ENCODE data around the gene LETM1.

LETM1 gene
- total RNA-seq, result 53.5 to 61.0 (median 57.8) reads per million in 3 donors

- Histone ChIP-seq H3K27ac (ENCODE audit: insufficient read depth, low read length, poor library complexity, severe bottlenecking) (peak within 1 kb of the TSS; percentile 53), H3K36me3 (ENCODE audit: control insufficient read depth, insufficient read depth, low read length) (peaks cover 4% of the 10 kb centered on the region), H3K4me1 (ENCODE audit: control insufficient read depth, insufficient read depth, low read length, poor library complexity, severe bottlenecking) (peaks cover 17% of the 10 kb centered on the region), H3K9me3 (ENCODE audit: control insufficient read depth, low read length) (no peaks in the 10 kb centered on the region), H3K27me3 (replicated peaks; ENCODE audit: control insufficient read depth, insufficient read depth, low read length, poor library complexity, severe bottlenecking) (no peaks in the 10 kb centered on the region), H3K4me3 (ENCODE audit: insufficient read depth, low read depth, low read length, poor library complexity, severe bottlenecking) (peak within 1 kb of the TSS; percentile 65)
- DNase-seq, result peak; percentile 88 to 91 (median 88)
These were observed at the start of gene LETM1 for GRCh38 chr4:1856071-1856942. Gene LETM1 (minus strand): TSS chr4:1856156. CDS start chr4:1855950, 206 bp downstream.

GRCh38 chr4:1904042-1904441, 48.1 kb upstream of the LETM1 start:
- H3K27me3 ChIP-seq (replicated peaks; ENCODE audit: control insufficient read depth, insufficient read depth, low read length, poor library complexity, severe bottlenecking), result no peaks in the 10 kb centered on the region
- H3K36me3 ChIP-seq (ENCODE audit: control insufficient read depth, insufficient read depth, low read length), result peaks cover 17% of the 10 kb centered on the region
- H3K4me1 ChIP-seq (ENCODE audit: control insufficient read depth, insufficient read depth, low read length, poor library complexity, severe bottlenecking), result peaks cover 6% of the 10 kb centered on the region
- no peak overlapping the region for H3K27ac ChIP-seq (ENCODE audit: insufficient read depth, low read length, poor library complexity, severe bottlenecking)
- no peak for DNase-seq
- no peak overlapping the region for H3K4me3 ChIP-seq (ENCODE audit: insufficient read depth, low read depth, low read length, poor library complexity, severe bottlenecking)
- no peaks in the 10 kb centered on the region for H3K9me3 ChIP-seq (ENCODE audit: control insufficient read depth, low read length)

GRCh38 chr4:1903035-1903434, 47.1 kb upstream of the LETM1 start:
- H3K4me1 ChIP-seq (ENCODE audit: control insufficient read depth, insufficient read depth, low read length, poor library complexity, severe bottlenecking), result peaks cover 7% of the 10 kb centered on the region
- H3K9me3 ChIP-seq (ENCODE audit: control insufficient read depth, low read length), result no peaks in the 10 kb centered on the region
- no peak overlapping the region for H3K4me3 ChIP-seq (ENCODE audit: insufficient read depth, low read depth, low read length, poor library complexity, severe bottlenecking)
- peaks cover 17% of the 10 kb centered on the region for H3K36me3 ChIP-seq (ENCODE audit: control insufficient read depth, insufficient read depth, low read length)
- DNase-seq, result no peak
- no peaks in the 10 kb centered on the region for H3K27me3 ChIP-seq (replicated peaks; ENCODE audit: control insufficient read depth, insufficient read depth, low read length, poor library complexity, severe bottlenecking)
- H3K27ac ChIP-seq (ENCODE audit: insufficient read depth, low read length, poor library complexity, severe bottlenecking), result no peak overlapping the region

- no peak overlapping the region for H3K4me3 ChIP-seq (ENCODE audit: insufficient read depth, low read depth, low read length, poor library complexity, severe bottlenecking)
- no peaks in the 10 kb centered on the region for H3K9me3 ChIP-seq (ENCODE audit: control insufficient read depth, low read length)
- no peak for DNase-seq
- H3K36me3 ChIP-seq (ENCODE audit: control insufficient read depth, insufficient read depth, low read length), result peaks cover 17% of the 10 kb centered on the region
- H3K27me3 ChIP-seq (replicated peaks; ENCODE audit: control insufficient read depth, insufficient read depth, low read length, poor library complexity, severe bottlenecking), result no peaks in the 10 kb centered on the region
- no peak overlapping the region for H3K27ac ChIP-seq (ENCODE audit: insufficient read depth, low read length, poor library complexity, severe bottlenecking)
- peaks cover 5% of the 10 kb centered on the region for H3K4me1 ChIP-seq (ENCODE audit: control insufficient read depth, insufficient read depth, low read length, poor library complexity, severe bottlenecking)
These were observed 46.3 kb upstream of the LETM1 start for GRCh38 chr4:1902243-1902642.

- Histone ChIP-seq H3K27ac (ENCODE audit: insufficient read depth, low read length, poor library complexity, severe bottlenecking) (no peak overlapping the region), H3K36me3 (ENCODE audit: control insufficient read depth, insufficient read depth, low read length) (peaks cover 17% of the 10 kb centered on the region), H3K9me3 (ENCODE audit: control insufficient read depth, low read length) (no peaks in the 10 kb centered on the region), H3K27me3 (replicated peaks; ENCODE audit: control insufficient read depth, insufficient read depth, low read length, poor library complexity, severe bottlenecking) (no peaks in the 10 kb centered on the region), H3K4me3 (ENCODE audit: insufficient read depth, low read depth, low read length, poor library complexity, severe bottlenecking) (no peak overlapping the region), H3K4me1 (ENCODE audit: control insufficient read depth, insufficient read depth, low read length, poor library complexity, severe bottlenecking) (peaks cover 5% of the 10 kb centered on the region)
- DNase-seq, result no peak
These were observed 45.2 kb upstream of the LETM1 start for GRCh38 chr4:1901127-1901526.

GRCh38 chr4:1900624-1901023, 44.7 kb upstream of the LETM1 start:
- H3K9me3 ChIP-seq (ENCODE audit: control insufficient read depth, low read length), result no peaks in the 10 kb centered on the region
- H3K27ac ChIP-seq (ENCODE audit: insufficient read depth, low read length, poor library complexity, severe bottlenecking), result no peak overlapping the region
- peaks cover 17% of the 10 kb centered on the region for H3K36me3 ChIP-seq (ENCODE audit: control insufficient read depth, insufficient read depth, low read length)
- peaks cover 5% of the 10 kb centered on the region for H3K4me1 ChIP-seq (ENCODE audit: control insufficient read depth, insufficient read depth, low read length, poor library complexity, severe bottlenecking)
- no peak overlapping the region for H3K4me3 ChIP-seq (ENCODE audit: insufficient read depth, low read depth, low read length, poor library complexity, severe bottlenecking)
- DNase-seq, result no peak
- H3K27me3 ChIP-seq (replicated peaks; ENCODE audit: control insufficient read depth, insufficient read depth, low read length, poor library complexity, severe bottlenecking), result no peaks in the 10 kb centered on the region

- H3K27ac ChIP-seq (ENCODE audit: insufficient read depth, low read length, poor library complexity, severe bottlenecking), result no peak overlapping the region
- no peaks in the 10 kb centered on the region for H3K9me3 ChIP-seq (ENCODE audit: control insufficient read depth, low read length)
- peaks cover 5% of the 10 kb centered on the region for H3K4me1 ChIP-seq (ENCODE audit: control insufficient read depth, insufficient read depth, low read length, poor library complexity, severe bottlenecking)
- H3K4me3 ChIP-seq (ENCODE audit: insufficient read depth, low read depth, low read length, poor library complexity, severe bottlenecking), result no peak overlapping the region
- peaks cover 17% of the 10 kb centered on the region for H3K36me3 ChIP-seq (ENCODE audit: control insufficient read depth, insufficient read depth, low read length)
- no peak for DNase-seq
- H3K27me3 ChIP-seq (replicated peaks; ENCODE audit: control insufficient read depth, insufficient read depth, low read length, poor library complexity, severe bottlenecking), result no peaks in the 10 kb centered on the region
These were observed 44.1 kb upstream of the LETM1 start for GRCh38 chr4:1900087-1900433.

GRCh38 chr4:1899149-1900086, 43.5 kb upstream of the LETM1 start:
- H3K27ac ChIP-seq (ENCODE audit: insufficient read depth, low read length, poor library complexity, severe bottlenecking), result no peak overlapping the region
- no peak overlapping the region for H3K4me3 ChIP-seq (ENCODE audit: insufficient read depth, low read depth, low read length, poor library complexity, severe bottlenecking)
- no peaks in the 10 kb centered on the region for H3K9me3 ChIP-seq (ENCODE audit: control insufficient read depth, low read length)
- peak; percentile 42 to 63 (median 50) for DNase-seq
- no peaks in the 10 kb centered on the region for H3K27me3 ChIP-seq (replicated peaks; ENCODE audit: control insufficient read depth, insufficient read depth, low read length, poor library complexity, severe bottlenecking)
- peaks cover 5% of the 10 kb centered on the region for H3K4me1 ChIP-seq (ENCODE audit: control insufficient read depth, insufficient read depth, low read length, poor library complexity, severe bottlenecking)
- H3K36me3 ChIP-seq (ENCODE audit: control insufficient read depth, insufficient read depth, low read length), result peaks cover 17% of the 10 kb centered on the region

GRCh38 chr4:1898681-1899080, 42.7 kb upstream of the LETM1 start:
- Histone ChIP-seq H3K9me3 (ENCODE audit: control insufficient read depth, low read length) (no peaks in the 10 kb centered on the region), H3K36me3 (ENCODE audit: control insufficient read depth, insufficient read depth, low read length) (peaks cover 17% of the 10 kb centered on the region), H3K27ac (ENCODE audit: insufficient read depth, low read length, poor library complexity, severe bottlenecking) (no peak overlapping the region), H3K4me1 (ENCODE audit: control insufficient read depth, insufficient read depth, low read length, poor library complexity, severe bottlenecking) (peaks cover 5% of the 10 kb centered on the region), H3K4me3 (ENCODE audit: insufficient read depth, low read depth, low read length, poor library complexity, severe bottlenecking) (no peak overlapping the region), H3K27me3 (replicated peaks; ENCODE audit: control insufficient read depth, insufficient read depth, low read length, poor library complexity, severe bottlenecking) (no peaks in the 10 kb centered on the region)
- DNase-seq, result no peak

GRCh38 chr4:1898007-1898406, 42.1 kb upstream of the LETM1 start:
- no peak for DNase-seq
- Histone ChIP-seq H3K9me3 (ENCODE audit: control insufficient read depth, low read length) (no peaks in the 10 kb centered on the region), H3K36me3 (ENCODE audit: control insufficient read depth, insufficient read depth, low read length) (peaks cover 13% of the 10 kb centered on the region), H3K27ac (ENCODE audit: insufficient read depth, low read length, poor library complexity, severe bottlenecking) (no peak overlapping the region), H3K4me3 (ENCODE audit: insufficient read depth, low read depth, low read length, poor library complexity, severe bottlenecking) (no peak overlapping the region), H3K4me1 (ENCODE audit: control insufficient read depth, insufficient read depth, low read length, poor library complexity, severe bottlenecking) (peaks cover 5% of the 10 kb centered on the region), H3K27me3 (replicated peaks; ENCODE audit: control insufficient read depth, insufficient read depth, low read length, poor library complexity, severe bottlenecking) (no peaks in the 10 kb centered on the region)

Data from effector memory CD4-positive, alpha-beta T cell (primary cell).